Osteocyte (in vitro differentiated cells): ENCODE results near the gene TATDN3. TPM values are rescaled to one million over a fixed set of nuclear protein-coding genes. Genes with fewer than 3 reads are reported as not detected.

ENCODE experiments used
- DNase-seq: peaks from one replicate; pipeline ENCODE4 v3.0.0; 2021; ENCODE audit warnings: mixed read lengths; ENCODE audit not compliant: unreplicated experiment; ENCODE audit errors: extremely low spot score
- H3K27ac Mint-ChIP-seq: one replicate; pipeline ENCODE4 v1.8.0; 2021; ENCODE audit warnings: mild to moderate bottlenecking, mixed read lengths; ENCODE audit not compliant: unreplicated experiment
- H3K27me3 Mint-ChIP-seq: one replicate; pipeline ENCODE4 v1.8.0; 2021; ENCODE audit warnings: mixed read lengths; ENCODE audit not compliant: unreplicated experiment
- H3K36me3 Mint-ChIP-seq: one replicate; pipeline ENCODE4 v1.8.0; 2021; ENCODE audit warnings: mixed read lengths; ENCODE audit not compliant: unreplicated experiment
- H3K4me1 Mint-ChIP-seq: one replicate; pipeline ENCODE4 v1.8.0; 2021; ENCODE audit warnings: mixed read lengths; ENCODE audit not compliant: unreplicated experiment
- H3K4me3 Mint-ChIP-seq: one replicate; pipeline ENCODE4 v1.8.0; 2021; ENCODE audit warnings: mild to moderate bottlenecking, moderate library complexity, mixed read lengths; ENCODE audit not compliant: unreplicated experiment
- H3K9me3 Mint-ChIP-seq: one replicate; pipeline ENCODE4 v1.8.0; 2021; ENCODE audit warnings: mixed read lengths; ENCODE audit not compliant: unreplicated experiment
- long read RNA-seq: library from polyadenylated mRNA; unstranded; transcript quantifications from one replicate; pipeline ENCODE4 v2.0.0, GENCODE V29; 2021
- total RNA-seq: library from RNA; stranded (reverse); gene quantifications from 2 replicates; pipeline ENCODE4 v1.2.1, GENCODE V29; 2021
- TF ChIP-seq, protein P1 (sequence below): fragments of 200-600 bp; sonication (generic); IDR thresholded peaks from 2 replicates; pipeline ENCODE4 v1.5.0; 2021; ENCODE audit warnings: antibody characterized with exemption, mild to moderate bottlenecking, moderate library complexity

The TATDN3 gene, protein sequence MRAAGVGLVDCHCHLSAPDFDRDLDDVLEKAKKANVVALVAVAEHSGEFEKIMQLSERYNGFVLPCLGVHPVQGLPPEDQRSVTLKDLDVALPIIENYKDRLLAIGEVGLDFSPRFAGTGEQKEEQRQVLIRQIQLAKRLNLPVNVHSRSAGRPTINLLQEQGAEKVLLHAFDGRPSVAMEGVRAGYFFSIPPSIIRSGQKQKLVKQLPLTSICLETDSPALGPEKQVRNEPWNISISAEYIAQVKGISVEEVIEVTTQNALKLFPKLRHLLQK
- 13.0 and 15.6 TPM in 2 replicates for total RNA-seq
- long read RNA-seq, transcript TATDN3-202 (10 exons, 2,389 nt) = major isoform, 32 of 81 reads
- long read RNA-seq, transcript TATDN3-214 (10 exons, 1,381 nt) = minor isoform, 11 of 81 reads
- long read RNA-seq, transcript TATDN3-201 (10 exons, 2,321 nt) = minor isoform, 19 of 81 reads
- long read RNA-seq, partial matches to known transcripts = 5 of 81 reads
- long read RNA-seq, other reads (novel, unspliced or antisense) = 14 of 81 reads

DNA sequence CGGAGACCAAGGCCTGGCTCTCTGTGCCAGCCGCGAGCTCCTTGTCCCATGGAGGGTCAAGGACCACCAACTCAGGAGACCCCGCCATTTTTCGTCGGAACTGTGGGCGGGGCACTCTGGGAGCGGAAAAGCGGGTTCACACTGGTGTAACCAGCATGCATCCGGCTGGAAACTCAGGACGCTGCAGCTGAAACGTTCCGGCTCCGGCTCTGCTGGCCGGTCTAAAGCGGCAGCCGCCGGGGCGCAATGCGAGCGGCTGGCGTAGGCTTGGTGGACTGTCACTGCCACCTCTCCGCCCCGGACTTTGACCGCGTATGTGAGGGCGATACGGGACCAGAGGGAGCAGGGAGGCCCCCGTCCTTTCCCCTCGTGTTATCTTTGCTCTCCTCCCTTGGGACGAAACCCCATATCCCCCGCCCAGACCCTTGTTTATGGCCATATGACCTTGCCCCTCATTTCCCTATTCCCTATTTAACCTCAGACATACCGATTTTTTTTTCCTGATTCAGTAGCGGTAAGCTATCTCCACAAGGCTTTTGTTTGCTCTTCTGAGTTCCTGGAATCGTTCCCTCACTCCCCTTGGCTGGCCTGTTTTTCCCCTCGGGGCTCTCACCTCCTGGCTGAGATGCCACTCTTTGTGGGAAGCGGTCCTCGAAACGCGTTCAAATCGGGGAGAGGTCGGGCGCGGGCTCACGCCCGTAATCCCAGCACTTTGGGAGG, at the start of gene TATDN3, which contains the start of gene NSL1:
TSS of gene TATDN3 (plus strand) at position 219 of the 720 bp plus-strand sequence. CDS start at position 247, 28 bp downstream.
TSS of gene NSL1 (minus strand) at position 102 of the 720 bp plus-strand sequence. CDS start at position 88, 14 bp downstream.
- Mint-ChIP-seq H3K27me3 (no peaks in the 10 kb centered on the region), H3K4me3 (peak within 1 kb of the TSS; percentile 95), H3K27ac (peak within 1 kb of the TSS; percentile 98), H3K36me3 (no peaks in the 10 kb centered on the region), H3K4me1 (peaks cover 20% of the 10 kb centered on the region), H3K9me3 (no peaks in the 10 kb centered on the region)
- TF ChIP-seq, protein P1, sequence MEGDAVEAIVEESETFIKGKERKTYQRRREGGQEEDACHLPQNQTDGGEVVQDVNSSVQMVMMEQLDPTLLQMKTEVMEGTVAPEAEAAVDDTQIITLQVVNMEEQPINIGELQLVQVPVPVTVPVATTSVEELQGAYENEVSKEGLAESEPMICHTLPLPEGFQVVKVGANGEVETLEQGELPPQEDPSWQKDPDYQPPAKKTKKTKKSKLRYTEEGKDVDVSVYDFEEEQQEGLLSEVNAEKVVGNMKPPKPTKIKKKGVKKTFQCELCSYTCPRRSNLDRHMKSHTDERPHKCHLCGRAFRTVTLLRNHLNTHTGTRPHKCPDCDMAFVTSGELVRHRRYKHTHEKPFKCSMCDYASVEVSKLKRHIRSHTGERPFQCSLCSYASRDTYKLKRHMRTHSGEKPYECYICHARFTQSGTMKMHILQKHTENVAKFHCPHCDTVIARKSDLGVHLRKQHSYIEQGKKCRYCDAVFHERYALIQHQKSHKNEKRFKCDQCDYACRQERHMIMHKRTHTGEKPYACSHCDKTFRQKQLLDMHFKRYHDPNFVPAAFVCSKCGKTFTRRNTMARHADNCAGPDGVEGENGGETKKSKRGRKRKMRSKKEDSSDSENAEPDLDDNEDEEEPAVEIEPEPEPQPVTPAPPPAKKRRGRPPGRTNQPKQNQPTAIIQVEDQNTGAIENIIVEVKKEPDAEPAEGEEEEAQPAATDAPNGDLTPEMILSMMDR = no peak
- peak; percentile 98 for DNase-seq

DNA sequence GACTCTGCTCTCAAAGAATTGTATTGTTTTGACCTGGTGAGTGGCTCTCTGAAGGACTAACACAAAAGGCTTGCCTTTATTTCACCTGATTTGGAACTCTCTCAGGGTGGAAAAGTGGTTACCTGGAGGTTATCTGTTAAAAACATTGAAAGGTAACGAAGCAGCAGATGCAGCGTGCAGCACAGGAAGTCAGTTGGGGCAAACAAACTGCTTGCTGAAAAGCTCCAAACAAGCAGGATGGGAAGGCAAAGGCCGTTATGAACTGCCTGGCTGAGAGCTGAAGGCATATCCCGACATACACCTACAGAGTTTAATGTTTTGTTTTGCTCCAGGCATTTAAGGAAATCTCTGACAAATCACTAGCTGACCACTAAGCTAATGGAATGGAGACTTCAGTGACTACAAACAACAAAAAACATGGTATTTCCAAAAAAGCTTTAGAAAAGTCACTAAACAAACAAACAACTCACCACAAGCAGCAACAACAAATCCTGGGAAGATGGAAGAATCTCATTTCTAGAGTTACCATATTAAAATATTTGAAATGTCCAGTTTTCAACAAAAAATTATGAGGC, 47.7 kb upstream of the TATDN3 start:
- Mint-ChIP-seq H3K27ac (no peak overlapping the region), H3K4me1 (peaks cover 7% of the 10 kb centered on the region), H3K36me3 (peaks cover 22% of the 10 kb centered on the region), H3K27me3 (no peaks in the 10 kb centered on the region), H3K9me3 (peaks cover 16% of the 10 kb centered on the region), H3K4me3 (no peak overlapping the region)
- TF ChIP-seq, protein P1 = no peak
- DNase-seq = no peak

DNA sequence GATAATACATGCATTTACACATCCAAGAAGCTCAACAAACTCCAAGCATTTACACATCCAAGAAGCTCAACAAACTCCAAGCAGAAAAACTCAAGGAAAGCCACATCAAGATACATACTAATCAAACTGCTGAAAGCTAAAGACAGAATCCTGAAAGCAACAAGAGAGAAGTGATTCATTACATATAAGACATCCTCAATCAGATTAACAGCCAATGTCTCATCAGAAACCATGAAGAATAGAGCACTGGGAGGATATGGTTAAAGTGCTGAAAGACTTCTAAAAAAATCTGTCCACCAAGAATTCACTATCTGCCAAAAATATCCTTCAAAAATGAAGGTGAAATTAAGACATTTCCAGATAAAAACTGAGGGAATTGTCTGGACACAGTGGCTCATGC, 46.4 kb upstream of the TATDN3 start:
- no peaks in the 10 kb centered on the region for H3K27me3 Mint-ChIP-seq
- no peak overlapping the region for H3K4me3 Mint-ChIP-seq
- H3K36me3 Mint-ChIP-seq = peaks cover 22% of the 10 kb centered on the region
- TF ChIP-seq, protein P1 = no peak
- peaks cover 16% of the 10 kb centered on the region for H3K9me3 Mint-ChIP-seq
- no peak for DNase-seq
- no peak overlapping the region for H3K27ac Mint-ChIP-seq
- peaks cover 12% of the 10 kb centered on the region for H3K4me1 Mint-ChIP-seq

DNA sequence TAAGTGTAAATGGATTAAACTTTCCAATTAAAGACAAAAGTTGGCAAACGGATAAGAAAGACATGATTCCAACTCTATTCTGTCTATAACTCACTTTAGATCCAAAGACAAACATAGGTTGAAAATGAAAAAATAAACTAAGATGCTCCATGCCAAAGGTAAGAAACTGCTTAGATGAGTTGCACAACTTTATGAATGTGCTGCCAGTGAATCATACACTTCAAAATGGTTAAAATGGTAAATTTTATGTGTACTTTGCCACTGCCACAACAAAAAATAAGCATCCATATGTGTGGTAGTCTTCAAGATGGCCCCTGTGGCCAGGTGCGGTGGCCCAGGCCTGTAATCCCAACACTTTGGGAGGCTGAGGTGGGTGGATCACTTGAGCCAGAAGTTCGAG, 45.1 kb upstream of the TATDN3 start:
- peaks cover 13% of the 10 kb centered on the region for H3K9me3 Mint-ChIP-seq

More for the DNA sequence above, 45.1 kb upstream of the TATDN3 start:
- DNase-seq = no peak
- Mint-ChIP-seq H3K27ac (no peak overlapping the region), H3K36me3 (peaks cover 18% of the 10 kb centered on the region), H3K4me3 (no peak overlapping the region), H3K4me1 (peaks cover 12% of the 10 kb centered on the region), H3K27me3 (no peaks in the 10 kb centered on the region)
- TF ChIP-seq, protein P1 = no peak
